Measurements from ENCODE around the gene FUT8.
"Not testable (repeated sequence)": the region's sequence is repeated elsewhere in the genome, so short reads cannot be mapped to it uniquely, and the experiment has no call there.

The FUT8 gene

GRCh38 chr14:65696801-65697200 lies 284.3 kb downstream of the FUT8 start:
- no peak for TF ChIP-seq CTCF (IDR thresholded peaks at IDR 0.05; ENCODE audit: low read length, missing control alignments)
- no peak overlapping the region for H3K4me3 ChIP-seq (replicated peaks; ENCODE audit: low read depth, low read length)
- DNase-seq (ENCODE audit: low read depth) = no peak

- TF ChIP-seq CTCF (IDR thresholded peaks at IDR 0.05; ENCODE audit: low read length, missing control alignments) = no peak
- no peak for DNase-seq (ENCODE audit: low read depth)
- no peak overlapping the region for H3K4me3 ChIP-seq (replicated peaks; ENCODE audit: low read depth, low read length)
Measured at GRCh38 chr14:65703521-65703920, 291.0 kb downstream of the FUT8 start.

- peak; percentile 12 for DNase-seq (ENCODE audit: low read depth)
- no peak overlapping the region for H3K4me3 ChIP-seq (replicated peaks; ENCODE audit: low read depth, low read length)
- no peak for TF ChIP-seq CTCF (IDR thresholded peaks at IDR 0.05; ENCODE audit: low read length, missing control alignments)
Measured at GRCh38 chr14:65703996-65704395, 291.5 kb downstream of the FUT8 start.

- H3K4me3 ChIP-seq (replicated peaks; ENCODE audit: low read depth, low read length) = no peak overlapping the region
- no peak for TF ChIP-seq CTCF (IDR thresholded peaks at IDR 0.05; ENCODE audit: low read length, missing control alignments)
- peak; percentile 57 for DNase-seq (ENCODE audit: low read depth)
Measured at GRCh38 chr14:65704437-65704836, 291.9 kb downstream of the FUT8 start.

- peak; percentile 7 for DNase-seq (ENCODE audit: low read depth)
- H3K4me3 ChIP-seq (replicated peaks; ENCODE audit: low read depth, low read length) = no peak overlapping the region
- no peak for TF ChIP-seq CTCF (IDR thresholded peaks at IDR 0.05; ENCODE audit: low read length, missing control alignments)
Measured at GRCh38 chr14:65704850-65705249, 292.3 kb downstream of the FUT8 start.

- TF ChIP-seq CTCF (IDR thresholded peaks at IDR 0.05; ENCODE audit: low read length, missing control alignments) = no peak
- DNase-seq (ENCODE audit: low read depth) = peak; percentile 45
- H3K4me3 ChIP-seq (replicated peaks; ENCODE audit: low read depth, low read length) = no peak overlapping the region
Measured at GRCh38 chr14:65709576-65709975, 297.0 kb downstream of the FUT8 start.

- not testable (repeated sequence) for DNase-seq (ENCODE audit: low read depth); H3K4me3 ChIP-seq (replicated peaks; ENCODE audit: low read depth, low read length)
Measured at GRCh38 chr14:65716813-65717212, 304.3 kb downstream of the FUT8 start.

- not testable (repeated sequence) for DNase-seq (ENCODE audit: low read depth); H3K4me3 ChIP-seq (replicated peaks; ENCODE audit: low read depth, low read length)
Measured at GRCh38 chr14:65717384-65717915, 304.9 kb downstream of the FUT8 start.
